ENCODE results near the gene OXCT1. TPM values are rescaled to one million over a fixed set of nuclear protein-coding genes. Genes with fewer than 3 reads are reported as not detected.

OXCT1 gene
- total and polyA plus RNA-seq, 8 donors, result 1.8 to 8.2 (median 3.0) TPM

GRCh38 chr5:41789434-41789833 lies 80.8 kb downstream of the OXCT1 start:
- Histone ChIP-seq H3K9me3 (no peaks in the 10 kb centered on the region), H3K27ac (no peak overlapping the region), H3K27me3 (no peaks in the 10 kb centered on the region), H3K4me3 (no peak overlapping the region), H3K4me1 (no peaks in the 10 kb centered on the region), H3K36me3 (no peaks in the 10 kb centered on the region)
- intact Hi-C loops (cut with DNase I), result no loop called here
- FAIRE-seq (no peak), ATAC-seq (no peak), DNase-seq (no peak)
- TF ChIP-seq CTCF (IDR thresholded peaks at IDR 0.05), result no peak
- 89 to 96% methylated on average over 1 of the region's 1 CpG for WGBS, 2 donors

GRCh38 chr5:41788941-41789368 lies 81.3 kb downstream of the OXCT1 start:
- no peak overlapping the region for H3K27ac ChIP-seq
- H3K4me3 ChIP-seq, result no peak overlapping the region
- FAIRE-seq (no peak), DNase-seq (no peak), ATAC-seq (no peak)
- no peaks in the 10 kb centered on the region for H3K4me1 ChIP-seq
- WGBS, 2 donors, result 57 to 76% methylated on average over 2 of the region's 2 CpGs
- intact Hi-C loops (cut with DNase I), result no loop called here
- no peaks in the 10 kb centered on the region for H3K9me3 ChIP-seq
- no peak for TF ChIP-seq CTCF (IDR thresholded peaks at IDR 0.05)
- H3K36me3 ChIP-seq, result no peaks in the 10 kb centered on the region
- no peaks in the 10 kb centered on the region for H3K27me3 ChIP-seq

GRCh38 chr5:41787265-41787664 lies 83.0 kb downstream of the OXCT1 start:
- WGBS, 2 donors, result 89 to 92% methylated on average over 2 of the region's 2 CpGs
- FAIRE-seq (no peak), DNase-seq (no peak), ATAC-seq (no peak)
- H3K4me3 ChIP-seq, result no peak overlapping the region
- H3K27ac ChIP-seq, result no peak overlapping the region
- no peak for TF ChIP-seq CTCF (IDR thresholded peaks at IDR 0.05)
- intact Hi-C loops (cut with DNase I), result no loop called here
- H3K4me1 ChIP-seq, result no peaks in the 10 kb centered on the region
- no peaks in the 10 kb centered on the region for H3K36me3 ChIP-seq
- H3K27me3 ChIP-seq, result no peaks in the 10 kb centered on the region
- no peaks in the 10 kb centered on the region for H3K9me3 ChIP-seq

- ATAC-seq, result no peak
- no peaks in the 10 kb centered on the region for H3K36me3 ChIP-seq
- H3K4me3 ChIP-seq, result no peak overlapping the region
- H3K27me3 ChIP-seq, result no peaks in the 10 kb centered on the region
- intact Hi-C loops (cut with DNase I), result no loop called here
- no peak overlapping the region for H3K27ac ChIP-seq
- no peak for TF ChIP-seq CTCF (IDR thresholded peaks at IDR 0.05)
- no peaks in the 10 kb centered on the region for H3K9me3 ChIP-seq
- H3K4me1 ChIP-seq, result no peaks in the 10 kb centered on the region
- FAIRE-seq, result no peak
- DNase-seq, result no peak
These were observed 85.2 kb downstream of the OXCT1 start for GRCh38 chr5:41785061-41785460.

- DNase-seq, result no peak
- Histone ChIP-seq H3K27ac (no peak overlapping the region), H3K27me3 (no peaks in the 10 kb centered on the region), H3K4me3 (no peak overlapping the region), H3K9me3 (no peaks in the 10 kb centered on the region), H3K4me1 (no peaks in the 10 kb centered on the region), H3K36me3 (no peaks in the 10 kb centered on the region)
- intact Hi-C loops (cut with DNase I), result no loop called here
- TF ChIP-seq CTCF (IDR thresholded peaks at IDR 0.05), result no peak
- no peak for ATAC-seq
- no peak for FAIRE-seq
- WGBS, 2 donors, result 93 to 94% methylated on average over 3 of the region's 3 CpGs
These were observed 91.8 kb downstream of the OXCT1 start for GRCh38 chr5:41778410-41778809.
